Fibroblast of lung (primary cell): ENCODE results near the gene CHST11. TPM values are rescaled to one million over a fixed set of nuclear protein-coding genes. Genes with fewer than 3 reads are reported as not detected.

Source experiments
- DNase-seq, 2 donors: peaks; one replicate each; pipeline versions ENCODE4 v3.0.0 to v3.0.0-alpha.2; 2010; ENCODE audit warnings: low read depth in 2 of 2
- H2AFZ ChIP-seq: 2 replicates; pipeline ENCODE4 v1.5.1; 2012; ENCODE audit warnings: low read length, control low read depth, inconsistent platforms
- H3K27ac ChIP-seq: 2 replicates; pipeline ENCODE4 v1.5.1; 2011; ENCODE audit warnings: low read length, control low read depth; ENCODE audit not compliant: insufficient read depth
- H3K27me3 ChIP-seq: 2 replicates; pipeline ENCODE4 v1.5.1; 2011; ENCODE audit warnings: mild to moderate bottlenecking, low read length; ENCODE audit not compliant: control insufficient read depth, insufficient read depth
- H3K36me3 ChIP-seq: 2 replicates; pipeline ENCODE4 v1.5.1; 2011; ENCODE audit warnings: low read length; ENCODE audit not compliant: control insufficient read depth, insufficient read depth
- H3K4me1 ChIP-seq: 2 replicates; pipeline ENCODE4 v1.5.1; 2011; ENCODE audit warnings: low read length; ENCODE audit not compliant: control insufficient read depth, insufficient read depth; ENCODE audit errors: extremely low read depth
- H3K4me2 ChIP-seq: 2 replicates; pipeline ENCODE4 v1.5.1; 2011; ENCODE audit warnings: low read length, control low read depth; ENCODE audit not compliant: insufficient read depth; ENCODE audit errors: extremely low read depth
- H3K4me3 ChIP-seq, 4 experiments: fragments of 200-600 bp in 1 of 4; sonication (generic) in 1 of 4; replicated peaks in 1 of 4; 2 replicates each; pipeline ENCODE4 v1.5.1; 2011 to 2016; ENCODE audit warnings: low read length in 4 of 4, low read depth in 3 of 4, mild to moderate bottlenecking in 3 of 4, control low read depth in 2 of 4, inconsistent platforms in 1 of 4, mixed read lengths in 1 of 4; ENCODE audit not compliant: insufficient read depth in 1 of 4; ENCODE audit errors: control extremely low read depth in 1 of 4
- H3K79me2 ChIP-seq: 2 replicates; pipeline ENCODE4 v1.5.1; 2012; ENCODE audit warnings: mild to moderate bottlenecking, low read length, inconsistent platforms; ENCODE audit not compliant: control insufficient read depth, insufficient read depth
- H3K9ac ChIP-seq: 2 replicates; pipeline ENCODE4 v1.5.1; 2011; ENCODE audit warnings: mild to moderate bottlenecking, low read length, control low read depth; ENCODE audit not compliant: insufficient read depth
- H3K9me3 ChIP-seq: 2 replicates; pipeline ENCODE4 v1.5.1; 2012; ENCODE audit warnings: low read depth, low read length; ENCODE audit not compliant: control insufficient read depth, insufficient read depth
- H4K20me1 ChIP-seq: 2 replicates; pipeline ENCODE4 v1.5.1; 2011; ENCODE audit warnings: low read length; ENCODE audit not compliant: control insufficient read depth, insufficient read depth; ENCODE audit errors: extremely low read depth
- CTCF ChIP-seq, 2 donors: IDR thresholded peaks in 1 of 2; conservative IDR thresholded peaks in 1 of 2; 1 replicate in 1 of 2; 2 replicates in 1 of 2; pipeline ENCODE4 v1.5.1; 2011 to 2012; ENCODE audit warnings: low read length in 2 of 2, control low read depth in 1 of 2, inconsistent platforms in 1 of 2, low read depth in 1 of 2, mild to moderate bottlenecking in 1 of 2
- EZH2 ChIP-seq: IDR thresholded peaks from 2 replicates; pipeline ENCODE4 v1.5.1; 2012; ENCODE audit warnings: low read length, control low read depth, mild to moderate bottlenecking; ENCODE audit errors: missing control alignments
- polyA plus RNA-seq, 2 donors: library from polyadenylated mRNA; depleted of rRNA in 1 of 2; stranded (reverse) in 1 of 2; unstranded in 1 of 2; fragments of >200 nt; gene quantifications; 2 replicates each; pipeline ENCODE4 v1.2.1, GENCODE V29; 2011 to 2012; ENCODE audit warnings: missing spikeins in 1 of 2
- total RNA-seq: library from RNA; depleted of rRNA; stranded (reverse); fragments of >200 nt; gene quantifications from 2 replicates; pipeline ENCODE4 v1.2.1, GENCODE V29; 2014

CHST11 gene
- total and polyA plus RNA-seq, 2 donors (not counting 1 experiment from before 2014, with no cell fraction given): 3.5 to 9.1 TPM

GRCh38 chr12:104788840-104789271, 332.1 kb downstream of the CHST11 start:
- Histone ChIP-seq H3K4me1 (peaks cover 6% of the 10 kb centered on the region), H4K20me1 (no peaks in the 10 kb centered on the region), H3K9me3 (no peaks in the 10 kb centered on the region), H3K4me2 (no peak overlapping the region), H3K36me3 (no peaks in the 10 kb centered on the region), H3K9ac (no peak overlapping the region), H3K4me3 (no peak overlapping the region), H3K79me2 (no peaks in the 10 kb centered on the region), H3K27ac (no peak overlapping the region), H3K27me3 (no peaks in the 10 kb centered on the region), H2AFZ (no peak overlapping the region)
- no peak for DNase-seq
- TF ChIP-seq CTCF (conservative IDR thresholded peaks at IDR 0.05 in 1 of 2, IDR thresholded peaks at IDR 0.05 in 1 of 2; ENCODE audit: low read depth in 1 of 2, low read length in 2 of 2): no peak
- no peak for TF ChIP-seq EZH2

DNA sequence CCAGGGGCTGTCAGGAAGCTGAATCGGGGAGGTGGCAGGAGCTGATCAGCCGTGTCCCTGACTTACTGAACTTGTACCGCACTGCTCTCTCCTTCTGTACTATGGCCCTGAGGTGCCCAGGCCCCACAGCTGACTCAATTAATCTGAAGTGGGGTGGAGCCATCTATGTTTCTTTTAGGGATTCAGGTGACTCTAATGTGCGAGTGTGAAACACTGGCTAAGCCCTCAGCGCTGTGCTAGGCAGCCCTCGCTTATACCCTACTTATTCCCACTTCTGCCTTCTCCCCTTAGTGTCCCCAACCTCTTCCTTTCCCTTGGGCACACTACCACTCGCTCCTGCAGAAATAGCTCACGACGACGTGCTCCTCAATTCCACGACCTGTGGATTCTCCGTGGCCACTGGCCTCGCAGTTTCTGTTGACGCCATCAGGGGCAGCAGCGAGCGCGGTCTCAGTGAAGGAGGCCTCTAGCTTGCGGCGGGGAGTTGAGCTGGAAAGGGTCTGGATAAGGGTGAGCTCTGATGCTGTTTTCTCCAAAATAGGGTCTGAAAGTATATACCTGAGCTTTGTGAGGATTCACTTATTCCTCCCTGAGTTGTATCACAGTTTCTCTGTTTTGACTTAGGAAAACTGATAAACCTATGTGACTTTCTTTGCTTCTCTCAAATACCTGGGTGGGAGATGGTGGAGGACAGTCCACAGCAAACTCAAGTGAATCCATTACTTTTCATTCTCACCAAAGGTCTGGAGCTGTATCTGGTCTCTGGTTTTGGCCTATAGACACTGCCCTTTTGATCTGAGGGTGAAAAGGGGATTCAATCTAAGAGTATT, 333.8 kb downstream of the CHST11 start:
- H3K36me3 ChIP-seq: no peaks in the 10 kb centered on the region
- H3K27ac ChIP-seq: no peak overlapping the region
- TF ChIP-seq EZH2 (no peak), CTCF (conservative IDR thresholded peaks at IDR 0.05 in 1 of 2, IDR thresholded peaks at IDR 0.05 in 1 of 2; ENCODE audit: low read depth in 1 of 2, low read length in 2 of 2) (peak; percentile 60 to 84)
- H2AFZ ChIP-seq: peak overlapping the region; percentile 46
- H3K27me3 ChIP-seq: no peaks in the 10 kb centered on the region
- peaks cover 6% of the 10 kb centered on the region for H3K4me1 ChIP-seq
- no peaks in the 10 kb centered on the region for H3K79me2 ChIP-seq
- H3K9me3 ChIP-seq: no peaks in the 10 kb centered on the region
- no peak overlapping the region for H3K4me2 ChIP-seq
- no peak overlapping the region for H3K4me3 ChIP-seq
- peak in 1 of 2 donors; percentile 16 for DNase-seq
- no peaks in the 10 kb centered on the region for H4K20me1 ChIP-seq
- no peak overlapping the region for H3K9ac ChIP-seq

DNA sequence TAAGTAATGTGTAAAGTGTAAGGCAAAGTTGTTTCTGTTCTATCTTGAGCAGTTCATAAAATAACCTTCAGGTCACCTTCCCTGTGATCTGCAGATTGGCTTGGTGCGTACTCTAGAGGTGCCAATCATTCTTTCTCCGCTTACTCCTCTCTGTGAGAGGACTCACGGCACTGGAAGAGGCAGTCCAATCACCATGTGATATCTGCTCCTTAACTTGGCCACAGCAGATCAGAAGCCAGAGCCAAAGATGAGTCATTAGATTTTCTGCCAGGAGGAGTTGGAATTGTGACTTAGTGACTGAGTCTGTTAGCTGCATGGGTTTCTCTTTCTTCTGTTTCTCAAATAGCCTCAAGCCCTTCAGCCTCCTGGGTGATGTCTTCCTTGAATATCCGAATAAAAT, 335.8 kb downstream of the CHST11 start:
- H3K9ac ChIP-seq: no peak overlapping the region
- peak; percentile 88 to 95 for DNase-seq
- H3K27me3 ChIP-seq: no peaks in the 10 kb centered on the region
- peaks cover 6% of the 10 kb centered on the region for H3K4me1 ChIP-seq
- H3K27ac ChIP-seq: no peak overlapping the region
- H3K4me2 ChIP-seq: peak overlapping the region; percentile 82
- no peaks in the 10 kb centered on the region for H3K9me3 ChIP-seq
- no peak overlapping the region for H2AFZ ChIP-seq
- no peaks in the 10 kb centered on the region for H3K36me3 ChIP-seq
- H3K4me3 ChIP-seq: no peak overlapping the region
- TF ChIP-seq EZH2 (no peak), CTCF (conservative IDR thresholded peaks at IDR 0.05 in 1 of 2, IDR thresholded peaks at IDR 0.05 in 1 of 2; ENCODE audit: low read depth in 1 of 2, low read length in 2 of 2) (no peak)
- H3K79me2 ChIP-seq: no peaks in the 10 kb centered on the region
- no peaks in the 10 kb centered on the region for H4K20me1 ChIP-seq
